Measurements from ENCODE around the gene LRRK2. TPM values are rescaled to one million over a fixed set of nuclear protein-coding genes. Genes with fewer than 3 reads are reported as not detected.

LRRK2 gene
- total and polyA plus RNA-seq, 4 donors, result 1.5 to 11.5 (median 4.9) TPM

GRCh38 chr12:40184493-40185302 lies 40.1 kb upstream of the LRRK2 start:
- Histone ChIP-seq H3K27me3 (ENCODE audit: control insufficient read depth in 4 of 4, insufficient read depth in 4 of 4, low read length in 3 of 4) (no peaks in the 10 kb centered on the region), H3K9me3 (ENCODE audit: control insufficient read depth in 4 of 4, low read length in 3 of 4) (no peaks in the 10 kb centered on the region), H3K27ac (ENCODE audit: low read depth in 1 of 2, low read length in 2 of 2) (no peak overlapping the region), H3K4me1 (ENCODE audit: control insufficient read depth in 4 of 4, insufficient read depth in 4 of 4, low read length in 3 of 4) (no peaks in the 10 kb centered on the region), H3K36me3 (ENCODE audit: control insufficient read depth in 4 of 4, insufficient read depth in 3 of 4, low read depth in 1 of 4, low read length in 3 of 4) (no peaks in the 10 kb centered on the region), H3K9ac (ENCODE audit: low read depth in 1 of 2, low read length in 2 of 2) (no peak overlapping the region), H3K4me3 (ENCODE audit: low read depth in 1 of 3, low read length in 3 of 3) (no peak overlapping the region)
- DNase-seq (ENCODE audit: low spot score), result no peak
- 70% methylated on average over 4 of the region's 4 CpGs for WGBS
- TF ChIP-seq MAX (IDR thresholded peaks at IDR 0.05) (no peak), RXRA (IDR thresholded peaks at IDR 0.05) (no peak), JUND (IDR thresholded peaks at IDR 0.05) (no peak), HNF4G (IDR thresholded peaks at IDR 0.05) (no peak), GABPA (IDR thresholded peaks at IDR 0.05 in 1 of 2, conservative IDR thresholded peaks at IDR 0.05 in 1 of 2) (no peak), ZBTB33 (IDR thresholded peaks at IDR 0.05) (no peak), ATF3 (IDR thresholded peaks at IDR 0.05) (no peak), TAF1 (conservative IDR thresholded peaks at IDR 0.05) (no peak), NR2F2 (IDR thresholded peaks at IDR 0.05) (no peak), CTCF (IDR thresholded peaks at IDR 0.05; ENCODE audit: low read depth, low read length, missing input control) (no peak), RAD21 (IDR thresholded peaks at IDR 0.05) (no peak), SP1 (IDR thresholded peaks at IDR 0.05) (no peak), EGR1 (IDR thresholded peaks at IDR 0.05; ENCODE audit: low read depth in 2 of 2) (no peak), FOXA2 (IDR thresholded peaks at IDR 0.05) (no peak), YY1 (IDR thresholded peaks at IDR 0.05) (no peak), FOXA1 (IDR thresholded peaks at IDR 0.05) (no peak), REST (IDR thresholded peaks at IDR 0.05) (no peak), HNF4A (conservative IDR thresholded peaks at IDR 0.05) (no peak)

Data from liver (tissue), 9 donors.